Breast epithelium (tissue), 3 donors: ENCODE data around the gene PTPRN2.

ENCODE experiments used
- CTCF ChIP-seq, 3 donors: fragments of 450-650 bp; IDR thresholded peaks; one replicate each; pipeline ENCODE4 v1.5.1; 2016 to 2017; ENCODE audit warnings: antibody characterized with exemption in 3 of 3, mild to moderate bottlenecking in 3 of 3, moderate library complexity in 3 of 3
- POLR2AphosphoS5 ChIP-seq, 3 donors: sonication (generic); formaldehyde crosslinking; IDR thresholded peaks; one replicate each; pipeline ENCODE4 v1.6.1; 2017; ENCODE audit warnings: antibody characterized with exemption in 3 of 3

GRCh38 chr7:158035343-158035742 lies 552.3 kb downstream of the PTPRN2 start:
- no peak for TF ChIP-seq CTCF (IDR thresholded peaks at IDR 0.05)
- TF ChIP-seq POLR2AphosphoS5 (IDR thresholded peaks at IDR 0.05) = no peak
